DND-41 (cell line): ENCODE results near the gene TTLL7.

ENCODE experiments used
- EZH2 ChIP-seq: IDR thresholded peaks from 3 replicates; pipeline ENCODE4 v1.6.1; 2012; ENCODE audit warnings: borderline replicate concordance, low read depth, mild to moderate bottlenecking, moderate library complexity, low read length, inconsistent platforms; ENCODE audit not compliant: severe bottlenecking
- TF ChIP-seq, protein P1 (sequence below): IDR thresholded peaks from 2 replicates; pipeline ENCODE4 v1.5.1; 2012; ENCODE audit warnings: borderline replicate concordance, low read length, moderate library complexity, mild to moderate bottlenecking; ENCODE audit not compliant: poor library complexity, severe bottlenecking; ENCODE audit errors: extremely low read depth

DNA sequence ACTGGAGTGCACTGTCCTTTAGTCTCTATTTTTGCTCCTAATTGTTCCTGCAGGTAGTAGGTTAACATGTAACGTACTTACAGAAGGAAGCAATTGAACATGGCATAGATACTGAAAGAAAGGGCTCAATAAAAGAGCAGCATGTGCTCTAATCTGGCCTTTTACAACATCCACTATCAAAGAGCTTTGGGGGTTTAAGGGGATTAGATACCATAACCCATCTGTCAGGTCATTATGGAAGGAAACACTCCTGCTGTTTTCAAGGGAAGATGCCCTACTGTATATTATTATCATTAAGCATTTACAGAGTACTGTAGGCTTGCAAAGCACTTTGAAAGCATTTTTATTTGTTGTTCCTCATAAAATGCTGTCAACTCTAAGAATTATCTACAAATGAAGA lies 152.8 kb downstream of the TTLL7 start:
- TF ChIP-seq, protein P1, sequence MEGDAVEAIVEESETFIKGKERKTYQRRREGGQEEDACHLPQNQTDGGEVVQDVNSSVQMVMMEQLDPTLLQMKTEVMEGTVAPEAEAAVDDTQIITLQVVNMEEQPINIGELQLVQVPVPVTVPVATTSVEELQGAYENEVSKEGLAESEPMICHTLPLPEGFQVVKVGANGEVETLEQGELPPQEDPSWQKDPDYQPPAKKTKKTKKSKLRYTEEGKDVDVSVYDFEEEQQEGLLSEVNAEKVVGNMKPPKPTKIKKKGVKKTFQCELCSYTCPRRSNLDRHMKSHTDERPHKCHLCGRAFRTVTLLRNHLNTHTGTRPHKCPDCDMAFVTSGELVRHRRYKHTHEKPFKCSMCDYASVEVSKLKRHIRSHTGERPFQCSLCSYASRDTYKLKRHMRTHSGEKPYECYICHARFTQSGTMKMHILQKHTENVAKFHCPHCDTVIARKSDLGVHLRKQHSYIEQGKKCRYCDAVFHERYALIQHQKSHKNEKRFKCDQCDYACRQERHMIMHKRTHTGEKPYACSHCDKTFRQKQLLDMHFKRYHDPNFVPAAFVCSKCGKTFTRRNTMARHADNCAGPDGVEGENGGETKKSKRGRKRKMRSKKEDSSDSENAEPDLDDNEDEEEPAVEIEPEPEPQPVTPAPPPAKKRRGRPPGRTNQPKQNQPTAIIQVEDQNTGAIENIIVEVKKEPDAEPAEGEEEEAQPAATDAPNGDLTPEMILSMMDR = no peak
- no peak for TF ChIP-seq EZH2
